ENCODE results near the gene CTIF. TPM values are rescaled to one million over a fixed set of nuclear protein-coding genes. Genes with fewer than 3 reads are reported as not detected.

CTIF gene
- polyA plus RNA-seq, 1 of the 3 experiments (the other 2 are of a cell fraction) = 47.2 TPM

DNA sequence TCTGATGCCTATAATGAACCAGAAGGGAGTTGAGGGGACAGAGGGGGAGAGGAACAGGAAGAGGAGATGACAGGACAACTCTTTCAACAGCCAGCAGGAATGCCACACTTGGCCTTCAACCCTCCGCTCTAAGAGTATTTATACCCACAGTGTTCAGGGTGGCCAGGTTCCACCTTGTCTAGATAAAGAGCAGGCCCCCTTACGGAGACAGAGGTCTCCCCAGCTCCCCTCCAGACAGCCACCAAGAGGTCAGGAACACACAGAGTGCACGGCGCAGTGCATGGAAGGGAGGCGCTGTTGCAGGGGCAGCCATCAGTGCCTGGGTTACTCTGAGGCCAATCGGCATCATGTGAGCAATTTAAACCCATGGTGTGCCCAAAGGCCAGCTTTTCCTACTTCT is 235.0 kb downstream of the CTIF start:
- no peak for DNase-seq
- H3K9me2 ChIP-seq = no peaks in the 10 kb centered on the region
- no peaks in the 10 kb centered on the region for H3K27me3 ChIP-seq (ENCODE audit: insufficient read depth)
- peaks cover 36% of the 10 kb centered on the region for H3K79me2 ChIP-seq (ENCODE audit: insufficient read depth)
- no peaks in the 10 kb centered on the region for H3K9me3 ChIP-seq
- no peak overlapping the region for H3K4me3 ChIP-seq (ENCODE audit: low read depth in 2 of 2, low read length in 1 of 2)
- ChIA-PET CTCF (interaction anchor here (0.8 to 2.0 kb wide), 4 partner anchors 21 to 268 kb away, joined by 3 to 4 read pairs (median 3); no protein-coding TSS in a partner anchor), POLR2A (no interaction called here)
- H3K9ac ChIP-seq = no peak overlapping the region
- H2AFZ ChIP-seq (ENCODE audit: low read depth) = no peak overlapping the region
- TF ChIP-seq RFX5 (IDR thresholded peaks at IDR 0.05; ENCODE audit: low read length) (no peak), EP300 (IDR thresholded peaks at IDR 0.05; ENCODE audit: borderline replicate concordance in 1 of 2, low read depth in 1 of 2, low read length in 1 of 2) (no peak), MEF2A (IDR thresholded peaks at IDR 0.05; ENCODE audit: borderline replicate concordance, low read depth) (no peak)
- TF ChIP-seq, protein P1, sequence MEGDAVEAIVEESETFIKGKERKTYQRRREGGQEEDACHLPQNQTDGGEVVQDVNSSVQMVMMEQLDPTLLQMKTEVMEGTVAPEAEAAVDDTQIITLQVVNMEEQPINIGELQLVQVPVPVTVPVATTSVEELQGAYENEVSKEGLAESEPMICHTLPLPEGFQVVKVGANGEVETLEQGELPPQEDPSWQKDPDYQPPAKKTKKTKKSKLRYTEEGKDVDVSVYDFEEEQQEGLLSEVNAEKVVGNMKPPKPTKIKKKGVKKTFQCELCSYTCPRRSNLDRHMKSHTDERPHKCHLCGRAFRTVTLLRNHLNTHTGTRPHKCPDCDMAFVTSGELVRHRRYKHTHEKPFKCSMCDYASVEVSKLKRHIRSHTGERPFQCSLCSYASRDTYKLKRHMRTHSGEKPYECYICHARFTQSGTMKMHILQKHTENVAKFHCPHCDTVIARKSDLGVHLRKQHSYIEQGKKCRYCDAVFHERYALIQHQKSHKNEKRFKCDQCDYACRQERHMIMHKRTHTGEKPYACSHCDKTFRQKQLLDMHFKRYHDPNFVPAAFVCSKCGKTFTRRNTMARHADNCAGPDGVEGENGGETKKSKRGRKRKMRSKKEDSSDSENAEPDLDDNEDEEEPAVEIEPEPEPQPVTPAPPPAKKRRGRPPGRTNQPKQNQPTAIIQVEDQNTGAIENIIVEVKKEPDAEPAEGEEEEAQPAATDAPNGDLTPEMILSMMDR (IDR thresholded peaks at IDR 0.05) = no peak
- H3K4me2 ChIP-seq = no peak overlapping the region
- H3K27ac ChIP-seq (ENCODE audit: low read depth in 2 of 2, low read length in 1 of 2) = no peak overlapping the region
- no peaks in the 10 kb centered on the region for H3F3A ChIP-seq (replicated peaks; ENCODE audit: insufficient read depth)
- H4K20me1 ChIP-seq (ENCODE audit: insufficient read depth) = peaks cover 12% of the 10 kb centered on the region; the same call in 1 of the 2 replicates
- peaks cover 8 to 47% of the 10 kb centered on the region in 2 experiments; a peak in 1 of 4 replicates for H3K4me1 ChIP-seq (ENCODE audit: control insufficient read depth in 1 of 2, insufficient read depth in 2 of 2, low read depth in 1 of 2, low read length in 1 of 2)
- 100% methylated on average over 5 of the region's 6 CpGs for WGBS (ENCODE audit: low lambda C conversion rate)
- peaks cover 7 to 34% of the 10 kb centered on the region in 2 experiments for H3K36me3 ChIP-seq (replicated peaks in 1 of 2; ENCODE audit: control insufficient read depth in 1 of 2, insufficient read depth in 2 of 2, low read length in 1 of 2)

DNA sequence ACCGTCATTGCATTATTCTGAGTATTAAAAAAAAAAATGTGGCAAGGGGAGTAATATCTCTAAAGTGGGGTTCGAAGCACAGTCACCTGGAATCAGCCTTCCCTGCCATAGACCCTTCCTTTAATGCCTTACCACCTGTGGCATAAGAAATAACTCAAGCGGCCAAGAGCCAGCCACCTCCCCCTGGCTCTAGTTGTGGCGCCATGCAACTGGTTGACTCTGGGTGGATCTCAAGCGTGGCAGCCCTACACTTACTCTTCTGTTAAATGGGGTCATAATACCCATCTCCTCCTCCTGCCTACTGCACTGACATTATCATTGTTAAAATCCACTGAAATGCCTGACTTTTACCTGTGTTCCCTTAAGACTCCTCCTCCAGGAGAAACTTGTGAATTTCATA is 236.1 kb downstream of the CTIF start:
- Histone ChIP-seq H3K36me3 (replicated peaks in 1 of 2; ENCODE audit: control insufficient read depth in 1 of 2, insufficient read depth in 2 of 2, low read length in 1 of 2) (peaks cover 7 to 40% of the 10 kb centered on the region in 2 experiments), H3K4me2 (no peak overlapping the region), H3K9me2 (no peaks in the 10 kb centered on the region), H3K27ac (ENCODE audit: low read depth in 2 of 2, low read length in 1 of 2) (no peak overlapping the region), H4K20me1 (ENCODE audit: insufficient read depth) (peaks cover 7% of the 10 kb centered on the region; the same call in 1 of the 2 replicates), H3K4me1 (ENCODE audit: control insufficient read depth in 1 of 2, insufficient read depth in 2 of 2, low read depth in 1 of 2, low read length in 1 of 2) (peaks cover 12 to 49% of the 10 kb centered on the region in 2 experiments; a peak in 3 of 4 replicates), H3K9ac (no peak overlapping the region), H3K4me3 (ENCODE audit: low read depth in 2 of 2, low read length in 1 of 2) (no peak overlapping the region), H3K9me3 (no peaks in the 10 kb centered on the region), H3K79me2 (ENCODE audit: insufficient read depth) (peaks cover 47% of the 10 kb centered on the region), H3K27me3 (ENCODE audit: insufficient read depth) (no peaks in the 10 kb centered on the region), H3F3A (replicated peaks; ENCODE audit: insufficient read depth) (peaks cover 9% of the 10 kb centered on the region), H2AFZ (ENCODE audit: low read depth) (no peak overlapping the region)
- ChIA-PET POLR2A (no interaction called here), CTCF (interaction anchor here (0.9 to 1.7 kb wide), 5 partner anchors 64 to 267 kb away, joined by 3 to 5 read pairs (median 4); no protein-coding TSS in a partner anchor)
- WGBS (ENCODE audit: low lambda C conversion rate) = 94% methylated on average over 5 of the region's 5 CpGs
- DNase-seq = no peak
- TF ChIP-seq RFX5 (IDR thresholded peaks at IDR 0.05; ENCODE audit: low read length) = no peak
- TF ChIP-seq, protein P2, sequence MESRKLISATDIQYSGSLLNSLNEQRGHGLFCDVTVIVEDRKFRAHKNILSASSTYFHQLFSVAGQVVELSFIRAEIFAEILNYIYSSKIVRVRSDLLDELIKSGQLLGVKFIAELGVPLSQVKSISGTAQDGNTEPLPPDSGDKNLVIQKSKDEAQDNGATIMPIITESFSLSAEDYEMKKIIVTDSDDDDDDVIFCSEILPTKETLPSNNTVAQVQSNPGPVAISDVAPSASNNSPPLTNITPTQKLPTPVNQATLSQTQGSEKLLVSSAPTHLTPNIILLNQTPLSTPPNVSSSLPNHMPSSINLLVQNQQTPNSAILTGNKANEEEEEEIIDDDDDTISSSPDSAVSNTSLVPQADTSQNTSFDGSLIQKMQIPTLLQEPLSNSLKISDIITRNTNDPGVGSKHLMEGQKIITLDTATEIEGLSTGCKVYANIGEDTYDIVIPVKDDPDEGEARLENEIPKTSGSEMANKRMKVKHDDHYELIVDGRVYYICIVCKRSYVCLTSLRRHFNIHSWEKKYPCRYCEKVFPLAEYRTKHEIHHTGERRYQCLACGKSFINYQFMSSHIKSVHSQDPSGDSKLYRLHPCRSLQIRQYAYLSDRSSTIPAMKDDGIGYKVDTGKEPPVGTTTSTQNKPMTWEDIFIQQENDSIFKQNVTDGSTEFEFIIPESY (IDR thresholded peaks at IDR 0.05; ENCODE audit: borderline replicate concordance, low read depth) = no peak
- TF ChIP-seq, protein P3, sequence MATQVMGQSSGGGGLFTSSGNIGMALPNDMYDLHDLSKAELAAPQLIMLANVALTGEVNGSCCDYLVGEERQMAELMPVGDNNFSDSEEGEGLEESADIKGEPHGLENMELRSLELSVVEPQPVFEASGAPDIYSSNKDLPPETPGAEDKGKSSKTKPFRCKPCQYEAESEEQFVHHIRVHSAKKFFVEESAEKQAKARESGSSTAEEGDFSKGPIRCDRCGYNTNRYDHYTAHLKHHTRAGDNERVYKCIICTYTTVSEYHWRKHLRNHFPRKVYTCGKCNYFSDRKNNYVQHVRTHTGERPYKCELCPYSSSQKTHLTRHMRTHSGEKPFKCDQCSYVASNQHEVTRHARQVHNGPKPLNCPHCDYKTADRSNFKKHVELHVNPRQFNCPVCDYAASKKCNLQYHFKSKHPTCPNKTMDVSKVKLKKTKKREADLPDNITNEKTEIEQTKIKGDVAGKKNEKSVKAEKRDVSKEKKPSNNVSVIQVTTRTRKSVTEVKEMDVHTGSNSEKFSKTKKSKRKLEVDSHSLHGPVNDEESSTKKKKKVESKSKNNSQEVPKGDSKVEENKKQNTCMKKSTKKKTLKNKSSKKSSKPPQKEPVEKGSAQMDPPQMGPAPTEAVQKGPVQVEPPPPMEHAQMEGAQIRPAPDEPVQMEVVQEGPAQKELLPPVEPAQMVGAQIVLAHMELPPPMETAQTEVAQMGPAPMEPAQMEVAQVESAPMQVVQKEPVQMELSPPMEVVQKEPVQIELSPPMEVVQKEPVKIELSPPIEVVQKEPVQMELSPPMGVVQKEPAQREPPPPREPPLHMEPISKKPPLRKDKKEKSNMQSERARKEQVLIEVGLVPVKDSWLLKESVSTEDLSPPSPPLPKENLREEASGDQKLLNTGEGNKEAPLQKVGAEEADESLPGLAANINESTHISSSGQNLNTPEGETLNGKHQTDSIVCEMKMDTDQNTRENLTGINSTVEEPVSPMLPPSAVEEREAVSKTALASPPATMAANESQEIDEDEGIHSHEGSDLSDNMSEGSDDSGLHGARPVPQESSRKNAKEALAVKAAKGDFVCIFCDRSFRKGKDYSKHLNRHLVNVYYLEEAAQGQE (IDR thresholded peaks at IDR 0.05; ENCODE audit: low read depth, low read length) = no peak
- no peak for TF ChIP-seq POLR2AphosphoS5 (IDR thresholded peaks at IDR 0.05; ENCODE audit: low read depth, low read length)
- TF ChIP-seq ELF1 (IDR thresholded peaks at IDR 0.05) = no peak
- no peak for TF ChIP-seq FOXJ3 (CRISPR knock-in tag; IDR thresholded peaks at IDR 0.05)
- TF ChIP-seq FOXM1 (IDR thresholded peaks at IDR 0.05; ENCODE audit: low read depth) = no peak
- TF ChIP-seq, protein P4, sequence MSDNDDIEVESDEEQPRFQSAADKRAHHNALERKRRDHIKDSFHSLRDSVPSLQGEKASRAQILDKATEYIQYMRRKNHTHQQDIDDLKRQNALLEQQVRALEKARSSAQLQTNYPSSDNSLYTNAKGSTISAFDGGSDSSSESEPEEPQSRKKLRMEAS (IDR thresholded peaks at IDR 0.05; ENCODE audit: low read depth) = no peak
- TF ChIP-seq NRF1 (IDR thresholded peaks at IDR 0.05; ENCODE audit: low read depth, low read length) = no peak
- no peak for TF ChIP-seq PBX3 (IDR thresholded peaks at IDR 0.05)
- no peak for TF ChIP-seq GABPA (IDR thresholded peaks at IDR 0.05; ENCODE audit: low read depth)
- TF ChIP-seq SIN3A (IDR thresholded peaks at IDR 0.05; ENCODE audit: borderline replicate concordance, low read depth, low read length) = no peak
- no peak for TF ChIP-seq TAF1 (IDR thresholded peaks at IDR 0.05; ENCODE audit: borderline replicate concordance, low read depth, low read length)
- no peak for TF ChIP-seq CHD2 (IDR thresholded peaks at IDR 0.05; ENCODE audit: low read length, partially characterized antibody)
- TF ChIP-seq MEF2A (IDR thresholded peaks at IDR 0.05; ENCODE audit: borderline replicate concordance, low read depth) = no peak
- TF ChIP-seq TEAD4 (IDR thresholded peaks at IDR 0.05; ENCODE audit: borderline replicate concordance, insufficient read depth) = no peak
- TF ChIP-seq FOSL2 (IDR thresholded peaks at IDR 0.05; ENCODE audit: borderline replicate concordance, low read depth) = no peak

Measured in SK-N-SH (cell line).